Activated T-helper 1 cell treated with Interleukin-2 at 50 U/mL for 16 hours (primary cell): Measurements from ENCODE around the gene KIZ.

Source experiments
- DNase-seq: peaks from one replicate; pipeline ENCODE4 v3.0.0-alpha.2; 2020; ENCODE audit warnings: low read depth

Gene KIZ

GRCh38 chr20:21269772-21270171 lies 143.9 kb downstream of the KIZ start:
- no peak for DNase-seq

- DNase-seq, result no peak
These were observed 144.9 kb downstream of the KIZ start for GRCh38 chr20:21270806-21271205.

- DNase-seq, result no peak
These were observed 146.4 kb downstream of the KIZ start for GRCh38 chr20:21272279-21272678.

- DNase-seq, result no peak
These were observed 146.8 kb downstream of the KIZ start for GRCh38 chr20:21272679-21273078.

- DNase-seq, result no peak
These were observed 148.0 kb downstream of the KIZ start for GRCh38 chr20:21273755-21274386.

GRCh38 chr20:21278829-21279228 lies 152.9 kb downstream of the KIZ start:
- no peak for DNase-seq

GRCh38 chr20:21279706-21280521 lies 154.0 kb downstream of the KIZ start:
- DNase-seq, result no peak

GRCh38 chr20:21280522-21281016 lies 154.7 kb downstream of the KIZ start:
- DNase-seq, result no peak

- no peak for DNase-seq
These were observed 160.9 kb downstream of the KIZ start for GRCh38 chr20:21286775-21287174.

- DNase-seq, result no peak
These were observed 162.9 kb downstream of the KIZ start for GRCh38 chr20:21288587-21289370.

GRCh38 chr20:21289651-21290050 lies 163.8 kb downstream of the KIZ start:
- DNase-seq, result no peak

GRCh38 chr20:21291026-21291425 lies 165.1 kb downstream of the KIZ start:
- no peak for DNase-seq

- no peak for DNase-seq
These were observed 168.9 kb downstream of the KIZ start for GRCh38 chr20:21294755-21295154.
